Sigmoid colon (tissue), 4 donors: ENCODE data around the gene CTSO.

ENCODE experiments used
- EP300 ChIP-seq, 4 donors: sonication (generic); formaldehyde crosslinking; IDR thresholded peaks; one replicate each; pipeline ENCODE4 v1.6.1; 2017; ENCODE audit warnings: antibody characterized with exemption in 4 of 4
- POLR2AphosphoS5 ChIP-seq, 4 donors: sonication (generic); formaldehyde crosslinking; IDR thresholded peaks; one replicate each; pipeline ENCODE4 v1.6.1; 2017; ENCODE audit warnings: antibody characterized with exemption in 4 of 4
- TF ChIP-seq, protein P1 (sequence below), 4 experiments: fragments of 450-650 bp in 3 of 4; fragments of 200-600 bp in 1 of 4; IDR thresholded peaks; one replicate each; pipeline ENCODE4 v1.5.1; 2016 to 2019; ENCODE audit warnings: antibody characterized with exemption in 4 of 4, mild to moderate bottlenecking in 3 of 4, moderate library complexity in 2 of 4

DNA sequence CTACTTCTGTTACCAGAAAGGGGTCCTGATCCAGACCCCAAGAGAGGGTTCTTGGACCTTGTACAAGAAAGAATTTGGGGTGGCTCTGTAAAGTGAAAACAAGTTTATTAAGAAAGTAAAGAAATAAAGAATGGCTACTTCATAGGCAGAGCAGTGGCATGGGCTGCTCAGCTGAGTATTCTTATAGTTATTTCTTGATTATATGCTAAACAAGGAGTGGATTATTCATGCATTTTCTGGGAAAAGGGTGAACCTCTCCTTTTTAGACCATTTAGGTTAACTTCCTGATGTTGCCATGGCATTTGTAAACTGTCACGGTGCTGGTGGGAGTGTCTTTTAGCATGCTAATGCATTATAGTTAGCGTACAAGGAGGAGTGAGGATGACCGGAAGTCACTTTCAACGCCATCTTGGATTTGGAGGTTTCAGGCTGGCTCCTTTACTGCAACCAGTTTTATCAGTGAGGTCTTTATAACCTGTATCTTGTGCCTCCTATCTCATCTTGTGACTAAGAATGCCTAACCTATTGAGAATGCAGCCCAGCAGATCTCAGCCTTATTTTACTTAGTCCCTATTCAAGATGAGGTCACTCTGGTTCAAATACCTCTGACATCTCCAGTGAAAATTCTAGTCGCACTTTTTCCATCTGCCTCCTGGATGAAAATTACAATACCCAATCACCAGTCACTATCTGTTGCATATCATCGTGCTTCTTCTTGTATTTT lies 65.7 kb downstream of the CTSO start:
- TF ChIP-seq, protein P1, sequence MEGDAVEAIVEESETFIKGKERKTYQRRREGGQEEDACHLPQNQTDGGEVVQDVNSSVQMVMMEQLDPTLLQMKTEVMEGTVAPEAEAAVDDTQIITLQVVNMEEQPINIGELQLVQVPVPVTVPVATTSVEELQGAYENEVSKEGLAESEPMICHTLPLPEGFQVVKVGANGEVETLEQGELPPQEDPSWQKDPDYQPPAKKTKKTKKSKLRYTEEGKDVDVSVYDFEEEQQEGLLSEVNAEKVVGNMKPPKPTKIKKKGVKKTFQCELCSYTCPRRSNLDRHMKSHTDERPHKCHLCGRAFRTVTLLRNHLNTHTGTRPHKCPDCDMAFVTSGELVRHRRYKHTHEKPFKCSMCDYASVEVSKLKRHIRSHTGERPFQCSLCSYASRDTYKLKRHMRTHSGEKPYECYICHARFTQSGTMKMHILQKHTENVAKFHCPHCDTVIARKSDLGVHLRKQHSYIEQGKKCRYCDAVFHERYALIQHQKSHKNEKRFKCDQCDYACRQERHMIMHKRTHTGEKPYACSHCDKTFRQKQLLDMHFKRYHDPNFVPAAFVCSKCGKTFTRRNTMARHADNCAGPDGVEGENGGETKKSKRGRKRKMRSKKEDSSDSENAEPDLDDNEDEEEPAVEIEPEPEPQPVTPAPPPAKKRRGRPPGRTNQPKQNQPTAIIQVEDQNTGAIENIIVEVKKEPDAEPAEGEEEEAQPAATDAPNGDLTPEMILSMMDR (IDR thresholded peaks at IDR 0.05): no peak
- TF ChIP-seq EP300 (IDR thresholded peaks at IDR 0.05) (no peak), POLR2AphosphoS5 (IDR thresholded peaks at IDR 0.05) (no peak)
